Measurements from ENCODE around the gene ZDHHC7. TPM values are rescaled to one million over a fixed set of nuclear protein-coding genes. Genes with fewer than 3 reads are reported as not detected.

ZDHHC7 gene
- total RNA-seq, 6 experiments from 2014 or later = 73.9 to 90.4 (median 78.1) TPM

DNA sequence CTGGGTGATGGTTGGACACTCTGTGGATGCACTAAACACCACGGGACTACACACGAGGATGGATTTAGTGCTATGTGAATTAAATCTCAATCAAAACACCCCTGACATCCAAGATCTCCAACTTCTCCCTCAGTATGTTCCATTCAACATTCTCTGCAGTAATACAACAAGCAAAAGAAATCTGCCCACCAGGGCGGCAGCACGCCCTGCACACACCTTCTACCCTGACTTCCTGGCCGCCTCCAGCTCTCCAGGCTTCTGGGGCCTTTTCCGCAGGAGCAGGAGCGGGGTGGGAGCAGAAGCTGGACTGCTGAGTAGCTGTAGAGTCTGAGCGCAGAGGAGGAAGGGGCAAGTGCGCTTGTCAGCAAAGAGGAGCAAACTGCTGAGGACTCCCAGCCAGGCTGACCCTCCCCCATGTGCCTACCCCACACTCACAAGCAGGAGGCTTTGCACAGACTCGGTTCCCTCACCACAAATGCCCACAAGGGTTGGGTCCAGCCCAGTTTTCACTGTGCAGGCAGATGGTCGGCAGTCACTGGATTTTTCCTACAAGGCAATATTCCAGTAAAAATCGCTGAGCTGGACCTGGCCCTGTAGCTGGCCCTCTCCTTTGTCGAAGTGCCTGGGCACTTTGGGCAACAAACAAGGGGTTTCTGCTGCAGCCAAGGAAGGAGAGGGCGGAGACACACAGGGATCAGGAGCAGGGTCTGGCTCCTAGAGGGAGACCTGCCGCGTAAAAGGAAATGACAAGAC is 22.8 kb downstream of the ZDHHC7 start:
- peaks cover 60% of the 10 kb centered on the region for H3K36me3 Mint-ChIP-seq (ENCODE audit: low read depth)
- peaks cover 1% of the 10 kb centered on the region; the same call in 1 of the 2 replicates for H3K27me3 Mint-ChIP-seq (ENCODE audit: insufficient read depth)
- TF ChIP-seq, protein P1, sequence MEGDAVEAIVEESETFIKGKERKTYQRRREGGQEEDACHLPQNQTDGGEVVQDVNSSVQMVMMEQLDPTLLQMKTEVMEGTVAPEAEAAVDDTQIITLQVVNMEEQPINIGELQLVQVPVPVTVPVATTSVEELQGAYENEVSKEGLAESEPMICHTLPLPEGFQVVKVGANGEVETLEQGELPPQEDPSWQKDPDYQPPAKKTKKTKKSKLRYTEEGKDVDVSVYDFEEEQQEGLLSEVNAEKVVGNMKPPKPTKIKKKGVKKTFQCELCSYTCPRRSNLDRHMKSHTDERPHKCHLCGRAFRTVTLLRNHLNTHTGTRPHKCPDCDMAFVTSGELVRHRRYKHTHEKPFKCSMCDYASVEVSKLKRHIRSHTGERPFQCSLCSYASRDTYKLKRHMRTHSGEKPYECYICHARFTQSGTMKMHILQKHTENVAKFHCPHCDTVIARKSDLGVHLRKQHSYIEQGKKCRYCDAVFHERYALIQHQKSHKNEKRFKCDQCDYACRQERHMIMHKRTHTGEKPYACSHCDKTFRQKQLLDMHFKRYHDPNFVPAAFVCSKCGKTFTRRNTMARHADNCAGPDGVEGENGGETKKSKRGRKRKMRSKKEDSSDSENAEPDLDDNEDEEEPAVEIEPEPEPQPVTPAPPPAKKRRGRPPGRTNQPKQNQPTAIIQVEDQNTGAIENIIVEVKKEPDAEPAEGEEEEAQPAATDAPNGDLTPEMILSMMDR (IDR thresholded peaks at IDR 0.05) = peak; percentile 46
- H3K4me1 Mint-ChIP-seq (ENCODE audit: low read depth) = peaks cover 42% of the 10 kb centered on the region
- H3K4me3 Mint-ChIP-seq = no peak overlapping the region
- no peaks in the 10 kb centered on the region for H3K9me3 Mint-ChIP-seq
- H3K27ac Mint-ChIP-seq = peak overlapping the region; percentile 31; the same call in 1 of the 2 replicates
- DNase-seq = no peak

DNA sequence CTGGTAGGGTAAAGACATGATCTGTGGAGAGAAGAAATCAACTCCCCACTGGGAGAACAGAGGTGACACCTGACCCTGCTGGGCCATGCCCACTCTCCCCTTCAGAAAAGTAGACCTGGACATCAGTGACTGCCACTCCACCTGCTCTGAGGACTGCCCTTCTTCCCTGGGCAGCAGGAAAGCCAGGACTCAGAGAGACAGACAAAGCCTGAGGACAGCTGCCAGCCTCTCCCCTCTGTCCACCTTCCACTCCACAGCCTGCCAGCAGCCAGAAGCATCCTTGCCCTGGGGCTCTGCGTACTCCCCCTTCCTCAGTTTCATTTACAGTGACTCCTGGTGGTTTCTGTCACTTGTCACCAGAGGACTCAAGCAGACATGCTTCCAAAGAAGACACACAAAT is 24.5 kb downstream of the ZDHHC7 start:
- no peak overlapping the region for H3K4me3 Mint-ChIP-seq
- peaks cover 4% of the 10 kb centered on the region; the same call in 1 of the 2 replicates for H3K27me3 Mint-ChIP-seq (ENCODE audit: insufficient read depth)
- DNase-seq = no peak
- no peaks in the 10 kb centered on the region for H3K9me3 Mint-ChIP-seq
- H3K27ac Mint-ChIP-seq = peak overlapping the region; percentile 87
- H3K36me3 Mint-ChIP-seq (ENCODE audit: low read depth) = peaks cover 63% of the 10 kb centered on the region
- H3K4me1 Mint-ChIP-seq (ENCODE audit: low read depth) = peaks cover 40% of the 10 kb centered on the region
- TF ChIP-seq, protein P1 (IDR thresholded peaks at IDR 0.05) = no peak

DNA sequence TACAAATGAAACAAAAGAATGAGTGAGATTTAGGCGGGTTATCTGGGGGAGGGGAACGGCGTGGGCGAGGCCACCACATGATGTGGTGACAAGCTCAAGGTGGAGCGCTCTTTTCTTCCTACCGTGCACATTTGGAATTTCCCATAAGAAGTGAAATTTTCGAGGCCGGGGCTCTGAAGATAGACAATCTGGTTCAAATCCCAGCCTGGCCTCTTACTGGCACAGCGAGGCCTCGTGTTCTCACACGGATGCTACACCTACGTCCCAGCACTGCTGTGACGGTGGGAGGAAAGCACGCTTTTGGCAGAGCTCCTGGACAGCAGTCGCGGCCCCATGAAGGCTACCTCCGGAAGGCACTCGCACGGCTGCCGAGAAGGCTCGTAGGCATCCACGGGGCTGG is 25.2 kb downstream of the ZDHHC7 start:
- no peaks in the 10 kb centered on the region for H3K9me3 Mint-ChIP-seq
- H3K4me1 Mint-ChIP-seq (ENCODE audit: low read depth) = peaks cover 43% of the 10 kb centered on the region
- DNase-seq = no peak
- H3K27ac Mint-ChIP-seq = peak overlapping the region; percentile 87
- H3K27me3 Mint-ChIP-seq (ENCODE audit: insufficient read depth) = peaks cover 4% of the 10 kb centered on the region; the same call in 1 of the 2 replicates
- H3K36me3 Mint-ChIP-seq (ENCODE audit: low read depth) = peaks cover 67% of the 10 kb centered on the region
- TF ChIP-seq, protein P1 (IDR thresholded peaks at IDR 0.05) = no peak
- peak overlapping the region; percentile 54 for H3K4me3 Mint-ChIP-seq

DNA sequence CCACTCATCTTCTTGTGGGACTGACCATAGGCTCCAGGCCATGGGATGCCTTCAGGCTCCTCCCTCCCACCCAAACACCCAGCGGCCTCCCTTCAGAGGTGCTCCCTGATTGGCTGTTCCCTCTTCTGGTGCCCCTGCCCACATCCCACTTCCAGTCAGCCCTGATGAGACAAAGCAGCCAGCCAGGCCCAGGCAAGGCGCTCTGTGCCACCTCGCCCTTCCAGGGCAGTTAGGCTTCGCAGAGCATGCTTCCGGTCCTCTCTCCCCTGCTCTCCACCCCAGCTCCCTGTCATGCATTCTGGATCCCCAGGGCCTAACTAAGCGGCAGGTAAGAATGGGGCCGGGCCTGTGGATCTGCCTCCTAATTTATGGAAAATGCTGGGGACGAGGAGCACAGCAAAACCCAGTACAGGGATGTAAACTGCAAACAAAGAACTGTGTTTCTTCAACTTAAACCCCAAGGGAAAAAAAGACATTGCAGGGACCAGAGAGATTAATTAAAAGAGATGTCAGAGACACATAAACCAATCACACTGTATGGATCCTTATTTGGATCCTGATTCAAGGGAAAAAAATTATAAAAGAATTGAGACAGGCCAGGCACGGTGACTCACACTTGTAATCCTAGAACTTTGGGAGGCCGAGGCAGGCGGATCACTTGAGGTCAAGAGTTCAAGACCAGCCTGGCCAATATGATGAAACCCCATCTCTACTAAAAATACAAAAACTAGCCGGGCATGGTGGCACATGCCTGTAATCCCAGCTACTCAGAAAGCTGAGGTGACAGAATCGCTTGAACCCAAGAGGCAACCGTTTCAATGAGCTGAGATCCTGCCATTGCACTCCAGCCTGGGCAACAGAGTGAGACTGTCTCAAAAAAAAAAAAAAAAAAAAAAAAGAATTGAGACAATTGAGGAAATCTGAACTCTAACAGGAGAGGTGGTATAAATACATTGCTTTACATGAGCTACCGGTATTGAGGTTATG is 26.0 kb downstream of the ZDHHC7 start:
- Mint-ChIP-seq H3K27ac (peak overlapping the region; percentile 87), H3K27me3 (ENCODE audit: insufficient read depth) (peaks cover 4% of the 10 kb centered on the region; the same call in 1 of the 2 replicates), H3K4me3 (peak overlapping the region; percentile 54), H3K9me3 (no peaks in the 10 kb centered on the region), H3K36me3 (ENCODE audit: low read depth) (peaks cover 69% of the 10 kb centered on the region), H3K4me1 (ENCODE audit: low read depth) (peaks cover 51% of the 10 kb centered on the region)
- DNase-seq = peak; percentile 89
- TF ChIP-seq, protein P1 (IDR thresholded peaks at IDR 0.05) = no peak

DNA sequence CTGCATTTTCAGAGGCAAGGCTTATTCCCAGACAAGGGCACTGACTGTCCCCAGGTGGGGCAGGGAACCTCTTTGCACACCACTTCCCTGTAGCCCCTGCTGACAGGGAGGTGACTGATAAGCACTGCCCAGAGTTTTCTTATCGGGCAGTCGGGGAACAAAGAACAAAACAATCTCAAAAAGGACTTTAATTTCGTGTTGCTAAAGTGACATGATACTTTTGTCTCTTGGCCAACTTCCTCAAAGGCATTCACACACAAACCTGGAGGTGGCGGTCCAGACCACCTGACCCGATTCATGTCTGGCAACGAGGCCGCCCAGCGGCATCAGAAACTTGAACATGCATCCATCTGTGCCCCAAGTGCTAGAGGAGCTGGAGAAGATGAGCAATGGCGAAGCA is 28.9 kb downstream of the ZDHHC7 start:
- Mint-ChIP-seq H3K4me1 (ENCODE audit: low read depth) (peaks cover 75% of the 10 kb centered on the region), H3K36me3 (ENCODE audit: low read depth) (peaks cover 67% of the 10 kb centered on the region), H3K27me3 (ENCODE audit: insufficient read depth) (peaks cover 3% of the 10 kb centered on the region; the same call in 1 of the 2 replicates), H3K9me3 (no peaks in the 10 kb centered on the region), H3K27ac (peak overlapping the region; percentile 56), H3K4me3 (no peak overlapping the region)
- TF ChIP-seq, protein P1 (IDR thresholded peaks at IDR 0.05) = no peak
- no peak for DNase-seq

Measured in HFFc6 (cell line).